Skeletal muscle cell (primary cell): ENCODE results near the gene IAH1.

Source experiments
- DNase-seq: peaks from one replicate; pipeline ENCODE4 v3.0.0-alpha.2; 2010; ENCODE audit warnings: low read depth
- H3K4me3 ChIP-seq: 2 replicates; pipeline ENCODE4 v1.5.1; 2011; ENCODE audit warnings: low read depth, mild to moderate bottlenecking, control low read depth, low read length, moderate library complexity

Gene IAH1

GRCh38 chr2:9518780-9519179 is 44.4 kb downstream of the IAH1 start:
- DNase-seq = no peak
- H3K4me3 ChIP-seq = no peak overlapping the region

- DNase-seq = peak; percentile 48
- H3K4me3 ChIP-seq = no peak overlapping the region
Observed at GRCh38 chr2:9519250-9519649, 44.9 kb downstream of the IAH1 start.

- no peak overlapping the region for H3K4me3 ChIP-seq
- no peak for DNase-seq
Observed at GRCh38 chr2:9524291-9524690, 49.9 kb downstream of the IAH1 start.

- no peak for DNase-seq
- H3K4me3 ChIP-seq = no peak overlapping the region
Observed at GRCh38 chr2:9525266-9525665, 50.9 kb downstream of the IAH1 start.

GRCh38 chr2:9527995-9528787 is 53.8 kb downstream of the IAH1 start:
- no peak overlapping the region for H3K4me3 ChIP-seq
- DNase-seq = no peak

- H3K4me3 ChIP-seq = no peak overlapping the region
- no peak for DNase-seq
Observed at GRCh38 chr2:9532421-9532820, 58.1 kb downstream of the IAH1 start.

GRCh38 chr2:9533663-9534062 is 59.3 kb downstream of the IAH1 start:
- H3K4me3 ChIP-seq = no peak overlapping the region
- no peak for DNase-seq

- DNase-seq = no peak
- H3K4me3 ChIP-seq = no peak overlapping the region
Observed at GRCh38 chr2:9535177-9535576, 60.8 kb downstream of the IAH1 start.

GRCh38 chr2:9536504-9536903 is 62.2 kb downstream of the IAH1 start:
- no peak for DNase-seq
- no peak overlapping the region for H3K4me3 ChIP-seq

GRCh38 chr2:9538000-9538507 is 63.7 kb downstream of the IAH1 start:
- H3K4me3 ChIP-seq = no peak overlapping the region
- DNase-seq = peak; percentile 81
